HepG2 (cell line): ENCODE results near the gene SS18L1. TPM values are rescaled to one million over a fixed set of nuclear protein-coding genes. Genes with fewer than 3 reads are reported as not detected.

Experiments
- ATAC-seq: fragments of 200-7000 bp; cut with Tn5 transposase; 3 replicates; pipeline ENCODE4 v1.9.1; 2020; ENCODE audit warnings: mild to moderate bottlenecking, moderate library complexity
- BruUV-seq: library from RNA; stranded (reverse); fragments of 400-500 nt; replicated peaks from 2 replicates; lab custom pipeline; 2021; lab: Mats Ljungman, UMichigan
- CTCF ChIA-PET: fragments of 300-600 bp; formaldehyde crosslinking; extraction: SDS; loops from one replicate; lab custom pipeline; 2021; ENCODE audit warnings: low total read pairs, inconsistent platforms, low intra/inter-chr PET ratio; lab: Yijun Ruan, JAX
- POLR2A ChIA-PET: fragments of 350-600 bp; sonication (Branson Sonifier 250); formaldehyde crosslinking; loops from one replicate; lab custom pipeline; 2020; ENCODE audit warnings: antibody characterized with exemption, inconsistent platforms; lab: Yijun Ruan, JAX
- DNase-seq: peaks from one replicate; pipeline ENCODE4 v3.0.0-alpha.2; 2015; ENCODE audit warnings: low spot score
- FAIRE-seq: peaks from 3 replicates; lab custom pipeline; 2011; peaks lifted over from hg19 to GRCh38; lab: Jason Lieb, UNC
- H2AFZ ChIP-seq: one replicate; pipeline ENCODE4 v1.6.1; 2011; ENCODE audit warnings: low read length, inconsistent platforms
- H3K27ac ChIP-seq: fragments of 300-600 bp; 3 replicates; pipeline ENCODE4 v1.8.0; 2011; ENCODE audit warnings: mixed run types, mild to moderate bottlenecking, mixed read lengths, low read length, inconsistent platforms; ENCODE audit not compliant: insufficient read depth; ENCODE audit errors: extremely low read length
- H3K27me3 ChIP-seq, 2 experiments: fragments of 200-600 bp in 1 of 2; 2 replicates in 1 of 2; 3 replicates in 1 of 2; pipeline versions ENCODE4 v1.6.0 to v1.8.0; 2011; ENCODE audit warnings: low read length in 2 of 2, mild to moderate bottlenecking in 2 of 2, moderate library complexity in 2 of 2, inconsistent platforms in 1 of 2; ENCODE audit not compliant: insufficient read depth in 2 of 2, control insufficient read depth in 1 of 2
- H3K36me3 ChIP-seq, 2 experiments: fragments of 200-600 bp in 1 of 2; replicated peaks in 1 of 2; 2 replicates in 1 of 2; 3 replicates in 1 of 2; pipeline versions ENCODE4 v1.5.1 to v1.8.0; 2011; ENCODE audit warnings: low read length in 2 of 2, inconsistent platforms in 1 of 2; ENCODE audit not compliant: insufficient read depth in 2 of 2, control insufficient read depth in 1 of 2
- H3K4me1 ChIP-seq: 2 replicates; pipeline ENCODE4 v1.5.1; 2012; ENCODE audit warnings: low read length, inconsistent platforms; ENCODE audit not compliant: insufficient read depth
- H3K4me2 ChIP-seq: 2 replicates; pipeline ENCODE4 v1.6.0; 2011; ENCODE audit warnings: low read depth, low read length, inconsistent platforms
- H3K4me3 ChIP-seq, 3 experiments: fragments of 200-600 bp in 1 of 3; sonication (generic), shearing (Covaris generic) in 1 of 3; replicated peaks in 1 of 3; 2 replicates each; pipeline ENCODE4 v1.5.1; 2011 to 2016; ENCODE audit warnings: low read length in 3 of 3, inconsistent platforms in 2 of 3, low read depth in 2 of 3, mild to moderate bottlenecking in 2 of 3, control low read depth in 1 of 3, mixed read lengths in 1 of 3; ENCODE audit not compliant: insufficient read depth in 1 of 3
- H3K79me2 ChIP-seq: one replicate; pipeline ENCODE4 v1.6.1; 2011; ENCODE audit warnings: low read length, inconsistent platforms; ENCODE audit not compliant: insufficient read depth
- H3K9ac ChIP-seq: 2 replicates; pipeline ENCODE4 v1.6.0; 2011; ENCODE audit warnings: mild to moderate bottlenecking, low read depth, low read length, inconsistent platforms; ENCODE audit not compliant: insufficient read depth
- H3K9me3 ChIP-seq: 2 replicates; pipeline ENCODE4 v1.5.1; 2012; ENCODE audit warnings: mild to moderate bottlenecking, low read length
- H4K20me1 ChIP-seq: 2 replicates; pipeline ENCODE4 v1.6.0; 2011; ENCODE audit warnings: inconsistent platforms, mild to moderate bottlenecking, low read length, moderate library complexity; ENCODE audit not compliant: insufficient read depth
- ETS1 ChIP-seq: sonication (generic); formaldehyde crosslinking; IDR thresholded peaks from 2 replicates; pipeline ENCODE4 v1.4.0; 2020; ENCODE audit warnings: missing genetic modification reagents
- HIC2 ChIP-seq: sonication (generic); formaldehyde crosslinking; IDR thresholded peaks from 2 replicates; pipeline ENCODE4 v1.9.0; 2022; ENCODE audit warnings: low read depth, missing genetic modification reagents
- IKZF1 ChIP-seq: fragments of 450-650 bp; IDR thresholded peaks from 2 replicates; pipeline ENCODE4 v1.7.1; 2016
- MXI1 ChIP-seq: IDR thresholded peaks from 3 replicates; pipeline ENCODE4 v1.6.1; 2012; ENCODE audit warnings: low read depth, low read length, inconsistent platforms, borderline replicate concordance
- NFRKB ChIP-seq: fragments of 450-650 bp; IDR thresholded peaks from 2 replicates; pipeline ENCODE4 v1.6.1; 2017
- RFX3 ChIP-seq: IDR thresholded peaks from 2 replicates; pipeline ENCODE4 v1.6.1; 2016; ENCODE audit warnings: missing biosample characterization, missing genetic modification reagents
- U2AF1 ChIP-seq: fragments of 200-400 bp; formaldehyde crosslinking; optimal IDR thresholded peaks from 2 replicates; pipeline ENCODE3; 2017; ENCODE audit warnings: mild to moderate bottlenecking, low read depth, low read length
- ZNF281 ChIP-seq: sonication (generic); formaldehyde crosslinking; IDR thresholded peaks from 2 replicates; pipeline ENCODE4 v1.4.0; 2020; ENCODE audit warnings: missing genetic modification reagents, borderline replicate concordance
- ZNF367 ChIP-seq: sonication (generic); formaldehyde crosslinking; IDR thresholded peaks from 2 replicates; pipeline ENCODE4 v1.4.0; 2020; ENCODE audit warnings: missing genetic modification reagents, borderline replicate concordance
- ZNF431 ChIP-seq: sonication (generic); formaldehyde crosslinking; IDR thresholded peaks from 2 replicates; pipeline ENCODE4 v1.9.0; 2022; ENCODE audit warnings: missing genetic modification reagents, low read depth, mild to moderate bottlenecking, borderline replicate concordance
- ZNF598 ChIP-seq: sonication (generic); formaldehyde crosslinking; IDR thresholded peaks from 2 replicates; pipeline ENCODE4 v1.5.1; 2020; ENCODE audit warnings: mild to moderate bottlenecking, missing genetic modification reagents, borderline replicate concordance
- ZNF670 ChIP-seq: sonication (generic); formaldehyde crosslinking; IDR thresholded peaks from 2 replicates; pipeline ENCODE4 v1.8.0; 2022; ENCODE audit warnings: mild to moderate bottlenecking, missing genetic modification reagents, borderline replicate concordance
- WGBS: methylation state at CpG from one replicate; pipeline ENCODE4 v1.1.6; 2017; ENCODE audit warnings: low lambda C conversion rate; 5-methylcytosine and 5-hydroxymethylcytosine counted together
- in situ Hi-C: cut with HindIII; loops from 2 replicates; pipeline ENCODE4 v1.10.0; 2017; ENCODE audit warnings: low pct_unique_long_range_greater_than_20kb; ENCODE audit not compliant: extremely low pct_ligation_motif_present
- intact Hi-C: fragments of 100-400 bp; cut with micrococcal nuclease; formaldehyde crosslinking; loops from one replicate; pipeline ENCODE4 v1.10.0; 2022; ENCODE audit not compliant: unreplicated experiment
- polyA plus RNA-seq, 8 experiments: library from polyadenylated mRNA; depleted of rRNA in 3 of 8; stranded (reverse) in 7 of 8; unstranded in 1 of 8; fragments of >200 nt; fragmentation: Illumina TruSeq in 4 of 8; extraction: Trizol in 4 of 8; gene quantifications; 2 replicates each; pipeline versions ENCODE4 v1.2.1 to v1.2.3, GENCODE V29; 2011 to 2016; ENCODE audit warnings: low read depth in 4 of 8, missing spikeins in 1 of 8, mixed read lengths in 1 of 8; ENCODE audit not compliant: insufficient read depth in 1 of 8
- total RNA-seq, 5 experiments: library from RNA; depleted of rRNA; stranded (reverse); fragments of >200 nt; fragmentation: Illumina TruSeq; extraction: Trizol; gene quantifications; 2 replicates each; pipeline ENCODE4 v1.2.3, GENCODE V29; 2016; ENCODE audit warnings: low read depth in 1 of 5

The SS18L1 gene
- total and polyA plus RNA-seq, 2 of the 13 experiments (the other 11 are each of a cell fraction or from before 2014, with no cell fraction given), result 17.8 to 27.6 TPM

GRCh38 chr20:62223571-62223970 is 80.0 kb downstream of the SS18L1 start:
- H3K27ac ChIP-seq, result no peak overlapping the region
- DNase-seq (no peak), ATAC-seq (no peak), FAIRE-seq (no peak)
- H4K20me1 ChIP-seq, result peaks cover 30% of the 10 kb centered on the region; the same call in 1 of the 2 replicates
- H3K9ac ChIP-seq, result no peak overlapping the region
- no peaks in the 10 kb centered on the region for H3K36me3 ChIP-seq
- 22% methylated on average over 9 of the region's 9 CpGs for WGBS
- intact Hi-C loops (no loop called here), in situ Hi-C loops (no loop called here)
- BruUV-seq, result no TSS peak
- peaks cover 38% of the 10 kb centered on the region for H3K4me1 ChIP-seq
- H3K9me3 ChIP-seq, result no peaks in the 10 kb centered on the region
- peaks cover 58 to 92% of the 10 kb centered on the region in 2 experiments for H3K27me3 ChIP-seq
- ChIA-PET CTCF (no interaction called here), POLR2A (no interaction called here)
- H3K79me2 ChIP-seq, result no peaks in the 10 kb centered on the region
- no peak overlapping the region for H2AFZ ChIP-seq
- no peak overlapping the region for H3K4me2 ChIP-seq
- TF ChIP-seq ZNF431 (CRISPR knock-in tag) (no peak), MXI1 (no peak), RFX3 (CRISPR knock-in tag) (no peak), ZNF670 (CRISPR knock-in tag) (no peak), ZNF598 (no peak), ZNF281 (CRISPR knock-in tag) (no peak), ZNF367 (CRISPR knock-in tag) (no peak), HIC2 (CRISPR knock-in tag) (no peak), ETS1 (CRISPR knock-in tag) (no peak), U2AF1 (no peak), NFRKB (no peak), IKZF1 (no peak)
- no peak overlapping the region for H3K4me3 ChIP-seq
